Choroid plexus epithelial cell (primary cell): Measurements from ENCODE around the gene YBX2.
"Not testable (repeated sequence)": the region's sequence is repeated elsewhere in the genome, so short reads cannot be mapped to it uniquely, and the experiment has no call there.

Experiments used
- DNase-seq: peaks from one replicate; pipeline ENCODE4 v3.0.0-alpha.2; 2010; ENCODE audit warnings: low read depth
- H3K4me3 ChIP-seq: 2 replicates; pipeline ENCODE4 v1.5.1; 2011; ENCODE audit warnings: low read depth, mild to moderate bottlenecking, control low read depth, low read length, moderate library complexity
- TF ChIP-seq, protein P1 (sequence below): conservative IDR thresholded peaks from 2 replicates; pipeline ENCODE4 v1.5.1; 2011; ENCODE audit warnings: low read depth, mild to moderate bottlenecking, control low read depth, inconsistent platforms, low read length, moderate library complexity

YBX2 gene

GRCh38 chr17:7334938-7335538, 40.6 kb upstream of the YBX2 start:
- TF ChIP-seq, protein P1, sequence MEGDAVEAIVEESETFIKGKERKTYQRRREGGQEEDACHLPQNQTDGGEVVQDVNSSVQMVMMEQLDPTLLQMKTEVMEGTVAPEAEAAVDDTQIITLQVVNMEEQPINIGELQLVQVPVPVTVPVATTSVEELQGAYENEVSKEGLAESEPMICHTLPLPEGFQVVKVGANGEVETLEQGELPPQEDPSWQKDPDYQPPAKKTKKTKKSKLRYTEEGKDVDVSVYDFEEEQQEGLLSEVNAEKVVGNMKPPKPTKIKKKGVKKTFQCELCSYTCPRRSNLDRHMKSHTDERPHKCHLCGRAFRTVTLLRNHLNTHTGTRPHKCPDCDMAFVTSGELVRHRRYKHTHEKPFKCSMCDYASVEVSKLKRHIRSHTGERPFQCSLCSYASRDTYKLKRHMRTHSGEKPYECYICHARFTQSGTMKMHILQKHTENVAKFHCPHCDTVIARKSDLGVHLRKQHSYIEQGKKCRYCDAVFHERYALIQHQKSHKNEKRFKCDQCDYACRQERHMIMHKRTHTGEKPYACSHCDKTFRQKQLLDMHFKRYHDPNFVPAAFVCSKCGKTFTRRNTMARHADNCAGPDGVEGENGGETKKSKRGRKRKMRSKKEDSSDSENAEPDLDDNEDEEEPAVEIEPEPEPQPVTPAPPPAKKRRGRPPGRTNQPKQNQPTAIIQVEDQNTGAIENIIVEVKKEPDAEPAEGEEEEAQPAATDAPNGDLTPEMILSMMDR, result no peak
- H3K4me3 ChIP-seq, result no peak overlapping the region
- DNase-seq, result no peak

DNA sequence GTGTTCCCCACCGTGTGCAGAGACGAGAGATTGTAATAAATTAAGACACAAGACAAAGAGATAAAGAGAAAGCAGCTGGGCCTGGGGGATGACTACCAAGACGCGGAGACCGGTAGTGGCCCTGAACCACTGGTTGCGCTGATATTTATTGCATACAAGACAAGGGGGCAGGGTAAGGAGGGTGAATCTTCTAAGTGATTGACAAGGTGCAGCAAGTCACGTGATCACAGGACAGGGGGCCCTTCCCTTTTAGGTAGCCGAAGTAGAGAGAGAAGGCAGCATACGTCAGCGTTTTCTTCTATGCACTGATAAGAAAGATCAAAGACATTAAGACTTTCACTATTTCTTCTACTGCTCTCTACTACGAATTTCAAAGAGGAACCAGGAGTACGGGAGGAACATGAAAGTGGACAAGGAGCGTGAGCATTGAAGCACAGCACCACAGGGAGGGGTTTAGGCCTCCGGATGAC, 38.2 kb upstream of the YBX2 start:
- DNase-seq, H3K4me3 ChIP-seq: not testable (repeated sequence)

GRCh38 chr17:7332111-7332510, 37.7 kb upstream of the YBX2 start:
- H3K4me3 ChIP-seq, result no peak overlapping the region
- no peak for DNase-seq
- TF ChIP-seq, protein P1, result no peak

DNA sequence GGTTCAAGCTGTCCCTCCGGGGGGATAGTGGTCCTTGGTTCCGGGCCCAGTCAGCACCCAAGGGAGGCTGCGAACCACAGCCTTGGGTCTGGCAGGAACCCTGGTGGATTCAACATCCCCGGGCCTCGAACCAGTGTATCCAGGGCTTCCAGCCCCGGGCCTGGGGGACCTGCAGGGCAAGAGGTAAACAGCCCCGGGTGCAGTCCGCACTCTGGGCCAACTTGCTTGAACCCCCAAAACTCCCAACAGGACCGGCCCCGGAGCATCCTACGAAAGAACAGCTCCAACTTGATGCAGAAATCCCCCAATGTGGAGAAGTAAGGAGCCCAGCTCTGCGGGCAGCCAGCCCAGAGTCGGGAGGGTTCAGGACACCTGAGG, 36.2 kb upstream of the YBX2 start:
- DNase-seq, result no peak
- peak overlapping the region; percentile 90 for H3K4me3 ChIP-seq
- TF ChIP-seq, protein P1, result no peak

GRCh38 chr17:7329997-7330637, 35.7 kb upstream of the YBX2 start:
- peak; percentile 82 for DNase-seq
- TF ChIP-seq, protein P1, result no peak
- H3K4me3 ChIP-seq, result peak overlapping the region; percentile 90

DNA sequence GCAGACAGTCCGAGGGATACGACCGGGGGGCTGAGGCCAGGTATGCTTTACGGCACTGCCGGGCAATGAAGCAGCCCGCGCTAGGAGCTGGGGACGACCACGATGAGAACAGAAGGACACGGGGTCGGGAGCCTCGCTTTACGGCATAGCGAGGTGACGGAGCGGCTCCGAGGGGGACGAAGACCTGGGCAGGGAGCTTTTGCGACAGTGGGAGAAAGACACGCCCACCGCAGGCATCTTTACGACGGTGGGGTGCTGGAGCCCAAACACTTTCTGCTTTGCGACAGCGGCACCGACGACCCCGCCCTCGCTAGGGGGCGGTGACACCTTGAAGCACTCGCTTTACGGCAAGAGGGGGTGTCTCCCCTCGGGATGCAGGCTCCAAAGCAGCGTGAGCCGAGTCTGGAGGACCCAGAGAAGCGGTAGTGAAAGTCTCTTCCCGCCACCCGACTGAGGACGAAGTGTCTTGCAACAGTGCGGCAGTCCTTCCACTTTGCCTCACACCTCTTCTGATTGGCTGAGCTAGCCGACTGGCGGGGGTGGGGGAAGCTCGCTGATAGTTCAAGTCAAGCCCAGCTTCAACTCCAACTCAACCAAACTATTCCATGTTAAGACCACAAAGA, 35.0 kb upstream of the YBX2 start:
- peak; percentile 99 for DNase-seq
- TF ChIP-seq, protein P1, result peak; percentile 8
- peak overlapping the region; percentile 90 for H3K4me3 ChIP-seq

DNA sequence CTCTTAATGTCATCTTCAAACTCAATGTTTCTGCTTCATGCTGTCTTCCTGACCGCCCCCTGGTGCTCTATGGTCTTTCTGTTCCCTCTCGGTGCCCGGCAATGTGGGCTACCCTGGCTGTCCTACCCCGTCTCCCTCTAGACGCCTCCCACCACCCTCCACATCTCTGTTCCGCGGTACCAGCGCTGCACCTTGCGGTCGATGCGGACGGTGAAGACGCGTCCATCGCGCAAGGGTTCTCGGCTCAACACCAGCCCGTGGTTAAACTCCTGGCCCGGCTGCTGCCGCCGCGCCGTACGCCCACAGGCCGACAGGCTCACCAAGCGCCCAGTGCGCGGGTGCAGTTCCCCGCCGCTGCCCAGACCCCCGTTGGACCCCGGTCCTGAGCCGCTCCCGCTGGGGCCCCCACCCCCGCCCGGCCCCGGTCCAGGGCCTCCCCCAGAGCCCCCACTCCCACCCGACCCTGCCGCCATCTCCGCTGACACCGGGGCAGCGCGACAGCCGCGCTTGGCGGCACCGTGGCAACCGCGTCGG, 34.5 kb upstream of the YBX2 start, which contains the start of gene NEURL4:
TSS of gene NEURL4 (minus strand) at position 496 of the 534 bp plus-strand sequence. CDS start at position 473, 23 bp downstream.
- TF ChIP-seq, protein P1, result peak; percentile 19
- DNase-seq, result no peak

More for the DNA sequence above, 34.5 kb upstream of the YBX2 start, which contains the start of gene NEURL4:
- H3K4me3 ChIP-seq, result peak within 1 kb of the TSS; percentile 90
